Muscle of leg (tissue), 11 donors: ENCODE data around the gene PIWIL1. TPM values are rescaled to one million over a fixed set of nuclear protein-coding genes. Genes with fewer than 3 reads are reported as not detected.

Experiments used
- DNase-seq: peaks from one replicate; pipeline ENCODE4 v3.0.0; 2013
- H3K27ac ChIP-seq: one replicate; pipeline ENCODE4 v1.5.1; 2013; ENCODE audit warnings: mild to moderate bottlenecking, low read length, control low read depth
- H3K27me3 ChIP-seq: one replicate; pipeline ENCODE4 v1.6.1; 2013; ENCODE audit warnings: low read length; ENCODE audit not compliant: control insufficient read depth, insufficient read depth
- H3K36me3 ChIP-seq: one replicate; pipeline ENCODE4 v1.6.1; 2013; ENCODE audit warnings: low read length; ENCODE audit not compliant: control insufficient read depth, insufficient read depth
- H3K4me1 ChIP-seq: one replicate; pipeline ENCODE4 v1.6.1; 2013; ENCODE audit warnings: low read length; ENCODE audit not compliant: control insufficient read depth, insufficient read depth
- H3K4me3 ChIP-seq: one replicate; pipeline ENCODE4 v1.5.1; 2013; ENCODE audit warnings: low read length, control low read depth
- H3K9me3 ChIP-seq: replicated peaks from 2 replicates; pipeline ENCODE4 v1.6.1; 2013; ENCODE audit warnings: low read depth, low read length; ENCODE audit not compliant: control insufficient read depth
- WGBS: methylation state at CpG from one replicate; pipeline ENCODE4 v1.1.5; 2013; ENCODE audit warnings: missing lambda C conversion rate; ENCODE audit not compliant: insufficient coverage; 5-methylcytosine and 5-hydroxymethylcytosine counted together
- polyA plus RNA-seq, 8 donors: library from polyadenylated mRNA; unstranded; fragments of 120-200 nt; gene quantifications; one replicate each; pipeline versions ENCODE4 v1.2.1 to v1.2.3, GENCODE V29; 2013; ENCODE audit warnings: inconsistent platforms in 1 of 8, low replicate concordance in 1 of 8; ENCODE audit not compliant: insufficient read length in 8 of 8, insufficient read depth in 1 of 8
- total RNA-seq: library from RNA; stranded (reverse); fragments of 120-200 nt; gene quantifications from one replicate; pipeline ENCODE4 v1.2.4, GENCODE V29; 2013

PIWIL1 gene
- total and polyA plus RNA-seq, 9 donors = 0.04 to 0.28 (median 0.09) TPM; not detected in 5

DNA sequence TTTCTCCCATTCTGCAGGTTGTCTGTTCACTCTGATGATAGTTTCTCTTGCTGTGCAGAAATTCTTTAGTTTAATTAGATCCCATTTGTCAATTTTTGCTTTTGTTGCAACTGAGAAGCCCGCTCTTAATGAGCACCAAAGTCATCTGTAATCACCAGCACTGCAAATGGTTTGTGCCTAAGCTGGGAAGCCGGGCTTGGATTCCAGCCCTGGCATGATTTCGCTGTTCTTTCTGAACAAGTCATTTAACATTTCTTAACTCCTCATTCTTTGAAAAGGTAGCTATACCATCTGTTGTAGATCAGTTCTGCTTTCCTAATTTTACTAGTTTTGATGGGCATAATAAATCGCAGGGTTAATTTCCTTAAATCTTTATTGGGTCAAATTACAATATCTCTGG is 32.1 kb downstream of the PIWIL1 start:
- Histone ChIP-seq H3K9me3 (no peaks in the 10 kb centered on the region), H3K4me3 (no peak overlapping the region), H3K4me1 (no peaks in the 10 kb centered on the region), H3K27ac (no peak overlapping the region), H3K27me3 (peaks cover 22% of the 10 kb centered on the region), H3K36me3 (no peaks in the 10 kb centered on the region)
- 83% methylated on average over 1 of the region's 4 CpGs for WGBS
- peak; percentile 4 for DNase-seq

GRCh38 chr12:130371296-130371695 is 33.6 kb downstream of the PIWIL1 start:
- no peaks in the 10 kb centered on the region for H3K9me3 ChIP-seq
- WGBS = no CpG with 5 or more reads among the region's 5 CpGs
- H3K4me3 ChIP-seq = no peak overlapping the region
- no peaks in the 10 kb centered on the region for H3K4me1 ChIP-seq
- DNase-seq = no peak
- H3K27ac ChIP-seq = no peak overlapping the region
- H3K36me3 ChIP-seq = no peaks in the 10 kb centered on the region
- peaks cover 21% of the 10 kb centered on the region for H3K27me3 ChIP-seq

- Histone ChIP-seq H3K9me3 (no peaks in the 10 kb centered on the region), H3K27ac (no peak overlapping the region), H3K36me3 (no peaks in the 10 kb centered on the region), H3K27me3 (peaks cover 19% of the 10 kb centered on the region), H3K4me3 (no peak overlapping the region), H3K4me1 (no peaks in the 10 kb centered on the region)
- WGBS = 50% methylated on average over 2 of the region's 4 CpGs
- DNase-seq = no peak
These were observed 35.2 kb downstream of the PIWIL1 start for GRCh38 chr12:130372936-130373335.

DNA sequence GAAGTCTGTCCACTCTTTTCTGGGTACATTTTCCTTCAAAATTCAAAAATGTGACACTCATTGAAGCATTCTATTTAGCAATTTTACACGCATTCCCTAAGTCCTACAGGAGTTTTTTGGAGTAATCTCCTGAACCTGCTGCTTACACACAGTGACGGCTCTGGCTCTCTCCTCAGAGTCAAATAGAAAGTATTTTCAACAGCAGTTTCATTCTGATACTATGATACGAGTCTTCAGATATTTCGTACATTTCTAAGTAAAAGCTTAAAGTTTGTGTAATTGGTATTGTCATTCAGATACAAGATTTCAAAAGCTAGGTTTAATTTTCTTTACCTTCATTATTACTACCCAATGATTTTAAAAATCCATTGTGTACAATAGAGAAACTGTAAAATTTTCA is 36.4 kb downstream of the PIWIL1 start:
- peaks cover 21% of the 10 kb centered on the region for H3K27me3 ChIP-seq
- no peaks in the 10 kb centered on the region for H3K4me1 ChIP-seq
- H3K27ac ChIP-seq = no peak overlapping the region
- no peaks in the 10 kb centered on the region for H3K36me3 ChIP-seq
- no peak for DNase-seq
- H3K9me3 ChIP-seq = no peaks in the 10 kb centered on the region
- 100% methylated on average over 1 of the region's 4 CpGs for WGBS
- no peak overlapping the region for H3K4me3 ChIP-seq

- DNase-seq = peak; percentile 12
- H3K36me3 ChIP-seq = no peaks in the 10 kb centered on the region
- no peaks in the 10 kb centered on the region for H3K9me3 ChIP-seq
- no peak overlapping the region for H3K4me3 ChIP-seq
- no peak overlapping the region for H3K27ac ChIP-seq
- WGBS = 80% methylated on average over 5 of the region's 13 CpGs
- H3K4me1 ChIP-seq = no peaks in the 10 kb centered on the region
- peaks cover 18% of the 10 kb centered on the region for H3K27me3 ChIP-seq
These were observed 37.9 kb downstream of the PIWIL1 start for GRCh38 chr12:130375296-130376287.

- Histone ChIP-seq H3K27me3 (peaks cover 6% of the 10 kb centered on the region), H3K4me3 (no peak overlapping the region), H3K36me3 (no peaks in the 10 kb centered on the region), H3K27ac (no peak overlapping the region), H3K9me3 (no peaks in the 10 kb centered on the region), H3K4me1 (no peaks in the 10 kb centered on the region)
- WGBS = 100% methylated on average over 1 of the region's 2 CpGs
- no peak for DNase-seq
These were observed 45.1 kb downstream of the PIWIL1 start for GRCh38 chr12:130382818-130383217.

DNA sequence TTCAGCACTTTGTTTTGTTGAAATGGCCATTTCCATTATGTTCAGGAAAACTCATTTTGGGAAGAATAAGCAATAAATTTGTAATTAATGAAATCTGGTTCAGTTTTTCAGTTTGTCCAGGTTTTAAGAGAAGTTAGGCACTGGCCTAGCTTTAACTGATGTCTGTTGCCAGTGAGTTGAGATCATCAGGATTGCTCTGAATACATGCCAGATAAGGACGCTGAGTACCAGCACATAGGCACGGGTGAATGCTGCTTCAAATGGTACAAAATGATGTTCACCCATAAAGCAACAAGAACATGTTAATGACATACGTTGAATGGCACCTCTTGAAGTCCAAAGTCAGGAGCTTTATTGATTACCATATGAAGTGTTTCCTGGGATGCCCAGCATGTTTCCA is 46.5 kb downstream of the PIWIL1 start:
- WGBS = 60% methylated on average over 1 of the region's 3 CpGs
- Histone ChIP-seq H3K9me3 (no peaks in the 10 kb centered on the region), H3K36me3 (no peaks in the 10 kb centered on the region), H3K4me1 (no peaks in the 10 kb centered on the region), H3K27me3 (peaks cover 4% of the 10 kb centered on the region), H3K4me3 (no peak overlapping the region), H3K27ac (no peak overlapping the region)
- DNase-seq = no peak

GRCh38 chr12:130385193-130385592 is 47.5 kb downstream of the PIWIL1 start:
- no peak overlapping the region for H3K27ac ChIP-seq
- no CpG with 5 or more reads among the region's 4 CpGs for WGBS
- peaks cover 5% of the 10 kb centered on the region for H3K27me3 ChIP-seq
- H3K4me1 ChIP-seq = no peaks in the 10 kb centered on the region
- no peak overlapping the region for H3K4me3 ChIP-seq
- H3K36me3 ChIP-seq = no peaks in the 10 kb centered on the region
- DNase-seq = no peak
- H3K9me3 ChIP-seq = no peaks in the 10 kb centered on the region

DNA sequence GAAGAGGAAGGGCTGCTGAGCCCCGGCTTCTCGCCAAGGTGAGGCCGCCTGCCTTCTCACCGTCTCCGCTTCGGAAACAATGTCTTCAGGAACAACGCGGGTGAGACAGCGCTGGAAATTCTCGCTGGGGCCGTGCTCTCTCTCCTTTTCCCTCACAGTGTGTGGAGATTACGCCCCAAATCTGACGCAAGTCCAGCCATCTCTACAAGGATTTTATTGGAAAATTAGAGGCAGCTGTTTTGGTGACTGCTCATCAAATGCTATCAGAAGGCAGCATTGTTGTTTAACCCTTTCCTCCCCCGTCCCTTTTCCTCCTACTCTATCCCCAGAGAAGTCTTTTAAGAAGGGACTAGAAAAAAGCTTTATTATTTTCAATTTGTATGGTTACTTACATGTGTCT is 53.5 kb downstream of the PIWIL1 start:
- WGBS = 20% methylated on average over 1 of the region's 14 CpGs
- H3K4me3 ChIP-seq = no peak overlapping the region
- no peaks in the 10 kb centered on the region for H3K36me3 ChIP-seq
- H3K27me3 ChIP-seq = peaks cover 9% of the 10 kb centered on the region
- peak; percentile 24 for DNase-seq
- H3K4me1 ChIP-seq = no peaks in the 10 kb centered on the region
- H3K9me3 ChIP-seq = no peaks in the 10 kb centered on the region
- no peak overlapping the region for H3K27ac ChIP-seq

DNA sequence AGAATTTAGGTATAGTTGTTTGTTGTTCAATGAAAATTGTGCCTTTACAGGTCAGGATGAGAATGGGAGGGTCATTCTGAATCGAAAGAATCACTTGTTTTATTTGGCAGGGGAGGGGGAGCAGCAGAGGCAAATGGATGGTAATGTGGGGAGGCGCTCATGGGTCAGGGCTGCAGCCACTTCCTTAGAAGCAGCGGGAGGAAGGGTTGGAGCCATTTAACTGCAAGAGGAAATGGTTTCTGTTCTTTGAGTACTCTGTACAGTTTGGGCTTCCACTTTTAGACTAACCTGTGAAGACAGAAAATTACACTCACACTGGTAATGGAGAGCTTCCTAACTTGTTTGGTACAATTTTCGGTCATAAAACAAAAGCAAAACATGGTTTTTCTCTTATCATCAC is 57.2 kb downstream of the PIWIL1 start:
- Histone ChIP-seq H3K4me3 (no peak overlapping the region), H3K9me3 (no peaks in the 10 kb centered on the region), H3K27me3 (peaks cover 9% of the 10 kb centered on the region), H3K36me3 (no peaks in the 10 kb centered on the region), H3K27ac (no peak overlapping the region), H3K4me1 (no peaks in the 10 kb centered on the region)
- no peak for DNase-seq
- WGBS = 36% methylated on average over 3 of the region's 4 CpGs
